Sigmoid colon (tissue), 7 donors: ENCODE data around the gene PHF23. TPM values are rescaled to one million over a fixed set of nuclear protein-coding genes. Genes with fewer than 3 reads are reported as not detected.
A peak's percentile ranks its signal among the peaks of the same experiment; 100 is the strongest.

Experiments used
- DNase-seq: peaks from one replicate; pipeline ENCODE4 v3.0.0-alpha.2; 2019
- H3K27ac ChIP-seq, 4 donors: fragments of 200-600 bp; sonication (generic); one replicate each; pipeline ENCODE4 v1.5.1; 2016 to 2019; ENCODE audit warnings: mild to moderate bottlenecking in 1 of 4
- H3K27me3 ChIP-seq, 3 donors: fragments of 200-600 bp; sonication (generic); one replicate each; pipeline ENCODE4 v1.5.1; 2019; ENCODE audit warnings: mild to moderate bottlenecking in 1 of 3
- H3K36me3 ChIP-seq, 4 donors: fragments of 200-600 bp; sonication (generic); one replicate each; pipeline ENCODE4 v1.5.1; 2016 to 2019
- H3K4me1 ChIP-seq, 4 donors: fragments of 200-600 bp; sonication (generic); one replicate each; pipeline ENCODE4 v1.5.1; 2017 to 2019
- H3K4me3 ChIP-seq, 4 donors: fragments of 200-600 bp; sonication (generic); one replicate each; pipeline ENCODE4 v1.5.1; 2017 to 2019; ENCODE audit warnings: mild to moderate bottlenecking in 2 of 4, moderate library complexity in 1 of 4
- H3K9me3 ChIP-seq, 4 donors: fragments of 200-600 bp in 3 of 4; sonication (generic) in 3 of 4; one replicate each; pipeline versions ENCODE4 v1.5.1 to v1.6.1; 2013 to 2019
- EP300 ChIP-seq, 4 donors: sonication (generic); formaldehyde crosslinking; IDR thresholded peaks; one replicate each; pipeline ENCODE4 v1.6.1; 2017; ENCODE audit warnings: antibody characterized with exemption in 4 of 4
- POLR2A ChIP-seq, 2 donors: fragments of 450-650 bp; IDR thresholded peaks; one replicate each; pipeline ENCODE4 v1.6.1; 2016; ENCODE audit warnings: antibody characterized with exemption in 2 of 2, mild to moderate bottlenecking in 2 of 2, moderate library complexity in 2 of 2
- POLR2AphosphoS5 ChIP-seq, 4 donors: sonication (generic); formaldehyde crosslinking; IDR thresholded peaks; one replicate each; pipeline ENCODE4 v1.6.1; 2017; ENCODE audit warnings: antibody characterized with exemption in 4 of 4
- WGBS, 2 donors: extraction: QIAGEN DNeasy Blood & Tissue Kit; methylation state at CpG; one replicate each; pipeline ENCODE4 v1.1.7; 2013; 5-methylcytosine and 5-hydroxymethylcytosine counted together
- intact Hi-C: fragments of 100-400 bp; cut with DNase I; formaldehyde crosslinking; loops from one replicate; pipeline ENCODE4 v1.15.1; 2023
- polyA plus RNA-seq, 3 donors: library from polyadenylated mRNA; stranded (reverse); fragments of 200-250 nt; gene quantifications; one replicate each; pipeline ENCODE4 v1.2.3, GENCODE V29; 2013
- total RNA-seq, 4 donors: library from RNA; depleted of rRNA; stranded (reverse); fragments of >200 nt; gene quantifications; one replicate each; pipeline ENCODE4 v1.1.0, GENCODE V29; 2016
- TF ChIP-seq, protein P1 (sequence below), 4 experiments: fragments of 450-650 bp in 3 of 4; fragments of 200-600 bp in 1 of 4; IDR thresholded peaks; one replicate each; pipeline ENCODE4 v1.5.1; 2016 to 2019; ENCODE audit warnings: antibody characterized with exemption in 4 of 4, mild to moderate bottlenecking in 3 of 4, moderate library complexity in 2 of 4
- donor health status: healthy with polysubstance abuse.
- donor health status: Bipolar disorder and iron deficiency.
- donor health status: healthy.

The PHF23 gene
- total and polyA plus RNA-seq, 7 donors = 23.1 to 45.6 (median 44.9) TPM

DNA sequence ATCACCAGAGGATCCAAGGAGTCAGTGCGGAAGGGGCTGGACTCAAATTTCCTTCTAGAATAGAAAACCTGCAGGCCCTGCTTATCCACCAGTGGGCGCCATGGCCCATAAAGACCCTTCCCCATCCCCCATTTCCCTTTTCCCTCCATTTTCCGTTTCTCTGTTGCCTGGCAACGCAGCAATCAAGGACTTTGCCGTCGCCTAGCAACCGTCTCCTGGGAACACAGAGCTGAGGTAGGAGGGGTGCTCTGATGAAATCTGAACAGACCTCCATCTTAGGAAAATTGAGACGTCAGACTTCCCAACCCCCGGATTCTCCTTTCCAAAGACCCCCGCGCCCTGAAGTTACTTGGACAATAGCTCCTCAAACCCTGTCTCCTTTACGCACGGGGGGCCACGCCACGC, 25.4 kb downstream of the PHF23 start:
- TF ChIP-seq EP300 (IDR thresholded peaks at IDR 0.05) = no peak
- TF ChIP-seq, protein P1, sequence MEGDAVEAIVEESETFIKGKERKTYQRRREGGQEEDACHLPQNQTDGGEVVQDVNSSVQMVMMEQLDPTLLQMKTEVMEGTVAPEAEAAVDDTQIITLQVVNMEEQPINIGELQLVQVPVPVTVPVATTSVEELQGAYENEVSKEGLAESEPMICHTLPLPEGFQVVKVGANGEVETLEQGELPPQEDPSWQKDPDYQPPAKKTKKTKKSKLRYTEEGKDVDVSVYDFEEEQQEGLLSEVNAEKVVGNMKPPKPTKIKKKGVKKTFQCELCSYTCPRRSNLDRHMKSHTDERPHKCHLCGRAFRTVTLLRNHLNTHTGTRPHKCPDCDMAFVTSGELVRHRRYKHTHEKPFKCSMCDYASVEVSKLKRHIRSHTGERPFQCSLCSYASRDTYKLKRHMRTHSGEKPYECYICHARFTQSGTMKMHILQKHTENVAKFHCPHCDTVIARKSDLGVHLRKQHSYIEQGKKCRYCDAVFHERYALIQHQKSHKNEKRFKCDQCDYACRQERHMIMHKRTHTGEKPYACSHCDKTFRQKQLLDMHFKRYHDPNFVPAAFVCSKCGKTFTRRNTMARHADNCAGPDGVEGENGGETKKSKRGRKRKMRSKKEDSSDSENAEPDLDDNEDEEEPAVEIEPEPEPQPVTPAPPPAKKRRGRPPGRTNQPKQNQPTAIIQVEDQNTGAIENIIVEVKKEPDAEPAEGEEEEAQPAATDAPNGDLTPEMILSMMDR (IDR thresholded peaks at IDR 0.05) = no peak
- no peak for TF ChIP-seq POLR2A (IDR thresholded peaks at IDR 0.05)
- TF ChIP-seq POLR2AphosphoS5 (IDR thresholded peaks at IDR 0.05) = no peak
- peak overlapping the region; percentile 38 to 67 (median 56) for H3K4me3 ChIP-seq
- H3K4me1 ChIP-seq = peaks cover 0 to 62% (median 57%) of the 10 kb centered on the region in 4 donors
- H3K36me3 ChIP-seq = no peaks in the 10 kb centered on the region
- intact Hi-C loops = no loop called here
- DNase-seq = peak; percentile 92
- WGBS, 2 donors = 3% methylated on average over 15 of the region's 15 CpGs
- no peaks in the 10 kb centered on the region for H3K9me3 ChIP-seq
- no peaks in the 10 kb centered on the region for H3K27me3 ChIP-seq
- peak overlapping the region; percentile 90 to 99 (median 98) for H3K27ac ChIP-seq

DNA sequence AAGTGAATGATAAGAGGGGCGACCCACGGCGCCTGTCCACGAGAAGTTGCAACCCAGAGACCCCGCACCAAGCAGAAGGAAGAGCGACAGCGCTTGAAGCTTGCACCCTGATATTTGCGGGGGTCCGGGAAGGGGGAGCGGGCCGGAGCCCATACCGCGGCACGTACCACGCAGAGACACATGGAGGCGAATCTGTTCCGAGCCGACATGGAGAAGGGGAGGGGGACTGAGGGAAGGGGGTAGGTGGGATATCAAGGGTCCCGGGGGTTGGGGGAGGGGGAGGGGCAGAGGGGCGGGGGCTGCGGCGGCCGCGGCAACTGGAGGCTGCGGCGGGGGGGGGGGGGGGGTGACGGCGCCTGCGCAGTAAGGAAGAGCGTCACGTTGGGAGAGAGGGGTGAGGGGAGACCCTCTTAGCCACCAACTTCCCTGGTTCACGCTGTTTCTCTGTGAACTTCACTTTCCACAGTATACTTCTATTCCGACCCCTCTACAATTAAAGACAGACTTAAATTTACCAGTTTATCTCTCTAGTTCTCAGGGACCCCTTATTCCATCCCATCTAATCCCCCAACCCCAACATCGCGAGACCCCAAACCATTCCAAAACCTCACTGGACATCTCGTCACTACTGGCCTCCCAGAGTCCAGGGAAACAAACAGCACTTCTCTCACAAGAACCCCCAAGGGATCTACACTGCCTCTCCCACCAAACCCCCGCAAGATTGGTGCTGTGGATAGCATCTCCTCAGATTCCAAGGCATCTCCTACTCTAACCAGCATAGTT, 27.6 kb downstream of the PHF23 start:
- H3K27ac ChIP-seq = no peak overlapping the region
- peaks cover 0 to 56% (median 43%) of the 10 kb centered on the region in 4 donors for H3K4me1 ChIP-seq
- no peaks in the 10 kb centered on the region for H3K9me3 ChIP-seq
- intact Hi-C loops = no loop called here
- H3K4me3 ChIP-seq = peak overlapping the region in 2 of 4 donors; percentile 7 to 34
- DNase-seq = no peak
- H3K36me3 ChIP-seq = no peaks in the 10 kb centered on the region
- H3K27me3 ChIP-seq = no peaks in the 10 kb centered on the region
- TF ChIP-seq EP300 (IDR thresholded peaks at IDR 0.05) (no peak), POLR2AphosphoS5 (IDR thresholded peaks at IDR 0.05) (no peak), POLR2A (IDR thresholded peaks at IDR 0.05) (no peak)
- TF ChIP-seq, protein P1 (IDR thresholded peaks at IDR 0.05) = no peak
- WGBS, 2 donors = 24 to 45% methylated on average over 36 to 37 of the region's 37 CpGs

DNA sequence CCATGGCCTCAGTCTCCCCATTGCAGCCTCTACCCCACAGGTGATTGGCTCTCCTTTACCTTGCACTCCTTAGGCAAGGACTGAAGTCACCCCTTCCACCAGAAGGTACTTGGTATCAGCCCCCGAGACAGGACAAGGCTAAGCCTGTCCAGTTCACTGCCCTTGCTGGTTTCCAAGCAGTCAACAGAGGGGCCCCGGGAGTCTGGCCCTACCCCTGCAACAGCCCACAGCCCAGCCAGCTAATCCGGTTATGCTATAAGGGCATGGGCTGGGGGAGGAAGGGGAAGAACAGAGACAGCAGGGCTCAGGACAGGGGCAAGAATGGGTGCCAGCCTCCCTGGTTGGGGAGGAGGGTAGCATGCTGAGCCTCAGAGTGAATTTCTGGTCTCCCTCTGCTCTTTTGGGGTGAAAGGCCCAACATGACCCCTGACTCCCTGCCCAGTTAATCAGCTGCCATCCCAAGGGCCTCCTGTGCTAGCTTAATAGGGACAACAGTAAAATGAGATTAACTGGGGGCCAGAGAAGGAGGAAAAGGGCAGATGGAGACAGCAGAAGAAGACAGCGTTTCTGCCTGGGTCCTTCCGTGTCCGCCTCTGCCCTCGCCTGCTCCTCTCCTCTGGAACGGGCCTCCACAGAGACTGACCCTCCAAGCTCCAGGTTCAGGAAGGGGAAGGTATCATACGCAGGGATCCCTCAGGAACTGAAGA, 30.4 kb downstream of the PHF23 start:
- Histone ChIP-seq H3K4me1 (peaks cover 0 to 46% (median 34%) of the 10 kb centered on the region in 4 donors), H3K4me3 (no peak overlapping the region), H3K27ac (no peak overlapping the region), H3K27me3 (no peaks in the 10 kb centered on the region), H3K9me3 (no peaks in the 10 kb centered on the region), H3K36me3 (peaks cover 0 to under 1% (median 0%) of the 10 kb centered on the region in 4 donors)
- intact Hi-C loops = no loop called here
- 85 to 89% methylated on average over 9 of the region's 9 CpGs for WGBS, 2 donors
- TF ChIP-seq, protein P1 (IDR thresholded peaks at IDR 0.05) = no peak
- TF ChIP-seq POLR2A (IDR thresholded peaks at IDR 0.05) (no peak), POLR2AphosphoS5 (IDR thresholded peaks at IDR 0.05) (no peak), EP300 (IDR thresholded peaks at IDR 0.05) (no peak)
- DNase-seq = no peak

DNA sequence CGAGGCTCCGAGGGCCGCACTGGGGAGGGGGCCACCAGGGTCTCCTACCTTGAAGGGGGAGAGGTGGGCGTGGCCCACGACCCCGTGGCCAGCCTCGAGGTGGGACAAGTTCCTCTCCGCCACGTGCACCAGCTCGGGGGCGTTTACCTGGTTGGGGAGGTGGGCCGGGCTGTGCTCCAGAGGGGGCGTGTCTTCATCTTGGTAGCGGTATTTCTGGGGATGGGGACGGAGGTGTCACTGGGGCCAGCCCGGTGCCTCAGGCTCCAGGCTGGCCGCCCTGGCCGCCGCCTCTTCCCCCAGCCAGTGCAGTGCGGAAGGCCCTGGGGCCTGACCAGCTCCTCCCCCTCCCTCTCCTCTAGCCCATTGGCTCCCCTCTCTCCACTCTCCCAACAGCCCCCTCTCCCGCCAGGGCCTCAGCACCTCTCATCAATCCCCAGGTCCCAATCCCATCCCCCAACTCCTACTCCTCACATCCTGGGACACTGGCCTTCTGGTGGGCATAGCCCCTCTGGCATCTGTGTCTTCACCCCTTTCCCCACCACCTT, 31.2 kb downstream of the PHF23 start:
- no peaks in the 10 kb centered on the region for H3K27me3 ChIP-seq
- TF ChIP-seq EP300 (IDR thresholded peaks at IDR 0.05) (no peak), POLR2AphosphoS5 (IDR thresholded peaks at IDR 0.05) (no peak), POLR2A (IDR thresholded peaks at IDR 0.05) (no peak)
- TF ChIP-seq, protein P1 (IDR thresholded peaks at IDR 0.05) = no peak
- H3K4me3 ChIP-seq = no peak overlapping the region
- no peak overlapping the region for H3K27ac ChIP-seq
- peaks cover 0 to 9% (median 4%) of the 10 kb centered on the region in 4 donors for H3K36me3 ChIP-seq
- no peaks in the 10 kb centered on the region for H3K9me3 ChIP-seq
- H3K4me1 ChIP-seq = peaks cover 0 to 40% (median 31%) of the 10 kb centered on the region in 4 donors
- no peak for DNase-seq
- intact Hi-C loops = no loop called here
- WGBS, 2 donors = 53 to 64% methylated on average over 21 of the region's 21 CpGs
